SK-N-SH (cell line): ENCODE results near the gene ARAP2.

Experiments
- CHD2 ChIP-seq: fragments of 150-350 bp; IDR thresholded peaks from 2 replicates; pipeline ENCODE4 v1.6.1; 2018; ENCODE audit warnings: low read length; ENCODE audit not compliant: partially characterized antibody
- CTCF ChIP-seq: fragments of 200-600 bp; sonication (generic); IDR thresholded peaks from 2 replicates; pipeline ENCODE4 v1.6.1; 2017; ENCODE audit warnings: antibody characterized with exemption, mild to moderate bottlenecking, moderate library complexity
- FOXM1 ChIP-seq: IDR thresholded peaks from 2 replicates; pipeline ENCODE4 v1.4.0; 2012; ENCODE audit warnings: low read depth, mild to moderate bottlenecking
- GABPA ChIP-seq: IDR thresholded peaks from 2 replicates; pipeline ENCODE4 v1.4.0; 2012; ENCODE audit warnings: low read depth, mild to moderate bottlenecking
- JUND ChIP-seq: IDR thresholded peaks from 2 replicates; pipeline ENCODE4 v1.4.0; 2012
- MAX ChIP-seq: IDR thresholded peaks from 2 replicates; pipeline ENCODE4 v1.4.0; 2012; ENCODE audit warnings: low read depth
- MEF2A ChIP-seq: IDR thresholded peaks from 2 replicates; pipeline ENCODE4 v1.4.0; 2012; ENCODE audit warnings: low read depth, borderline replicate concordance
- POLR2AphosphoS5 ChIP-seq: IDR thresholded peaks from 2 replicates; pipeline ENCODE4 v1.6.1; 2012; ENCODE audit warnings: low read depth, low read length
- REST ChIP-seq: IDR thresholded peaks from 2 replicates; pipeline ENCODE4 v1.6.1; 2012; ENCODE audit warnings: mild to moderate bottlenecking, low read depth, low read length, moderate library complexity
- SMC3 ChIP-seq: IDR thresholded peaks from 2 replicates; pipeline ENCODE4 v1.6.1; 2012; ENCODE audit warnings: low read depth, low read length, improper control_type of control experiment

- TF ChIP-seq POLR2AphosphoS5, result no peak
- no peak for TF ChIP-seq JUND
- TF ChIP-seq CTCF, result no peak
- no peak for TF ChIP-seq MEF2A
- no peak for TF ChIP-seq GABPA
- TF ChIP-seq REST, result no peak
- no peak for TF ChIP-seq CHD2
- TF ChIP-seq SMC3, result no peak
- no peak for TF ChIP-seq FOXM1
- TF ChIP-seq MAX, result no peak
These were observed 205.8 kb downstream of the ARAP2 start for GRCh38 chr4:36038491-36038890.
